Psoas muscle (tissue), 8 donors: ENCODE measurements around the gene SIGLEC7. TPM values are rescaled to one million over a fixed set of nuclear protein-coding genes. Genes with fewer than 3 reads are reported as not detected.
A peak's percentile ranks its signal among the peaks of the same experiment; 100 is the strongest.

Source experiments
- ATAC-seq, 4 donors: fragments of 200-7000 bp; cut with Tn5 transposase; one replicate each; pipeline ENCODE4 v1.9.1; 2020; ENCODE audit warnings: moderate library complexity in 3 of 4, mild to moderate bottlenecking in 2 of 4
- DNase-seq, 2 donors: peaks; one replicate each; pipeline ENCODE4 v3.0.0-alpha.2; 2020
- H3K27ac ChIP-seq: fragments of 200-600 bp; one replicate; pipeline ENCODE4 v1.8.0; 2022
- H3K27me3 ChIP-seq, 3 donors: fragments of 200-600 bp in 1 of 3; one replicate each; pipeline versions ENCODE4 v1.6.1 to v1.8.0; 2013 to 2022; ENCODE audit warnings: low read length in 2 of 3, mild to moderate bottlenecking in 2 of 3, moderate library complexity in 1 of 3; ENCODE audit not compliant: insufficient read depth in 3 of 3
- H3K36me3 ChIP-seq, 2 donors: fragments of 200-600 bp in 1 of 2; one replicate each; pipeline versions ENCODE4 v1.6.1 to v1.8.0; 2013 to 2022; ENCODE audit warnings: low read depth in 1 of 2, mild to moderate bottlenecking in 1 of 2, moderate library complexity in 1 of 2; ENCODE audit not compliant: insufficient read depth in 1 of 2
- H3K4me1 ChIP-seq: fragments of 200-600 bp; one replicate; pipeline ENCODE4 v1.8.0; 2022
- H3K4me3 ChIP-seq: fragments of 200-600 bp; one replicate; pipeline ENCODE4 v1.8.0; 2022; ENCODE audit warnings: mild to moderate bottlenecking
- H3K9me3 ChIP-seq: fragments of 200-600 bp; one replicate; pipeline ENCODE4 v1.8.0; 2022
- WGBS, 3 donors: extraction: QIAGEN DNeasy Blood & Tissue Kit; methylation state at CpG; one replicate each; pipeline versions ENCODE4 v1.1.6 to v1.1.7; 2013; 5-methylcytosine and 5-hydroxymethylcytosine counted together
- intact Hi-C, 2 donors: fragments of 100-400 bp; cut with DNase I; formaldehyde crosslinking; loops; one replicate each; pipeline versions ENCODE4 v1.11.0 to v1.14.2; 2022
- polyA plus RNA-seq, 3 donors: library from polyadenylated mRNA; stranded (reverse); fragments of 200-250 nt; gene quantifications; one replicate each; pipeline ENCODE4 v1.2.3, GENCODE V29; 2013
- total RNA-seq, 4 donors: library from RNA; stranded (reverse); fragmentation: NEBNext Ultra II Directional in 2 of 4; extraction: Animal tissue kit (Norgen Biotek cat#: 25700) in 2 of 4; gene quantifications; one replicate each; pipeline versions ENCODE4 v1.2.1 to v1.2.4, GENCODE V29; 2021 to 2023
- TF ChIP-seq, protein P1 (sequence below): fragments of 200-600 bp; IDR thresholded peaks from one replicate; pipeline ENCODE4 v1.8.0; 2022; ENCODE audit warnings: antibody characterized with exemption
- donor health status: healthy with polysubstance abuse.
- donor health status: DM: no; HTN: no; CAD: no; lungs with moderate emphysema.
- donor health status: Bipolar disorder and iron deficiency.
- donor health status: healthy.
- donor health status: DM: yes; HTN: yes; CAD: no.
- donor health status: DM: no; HTN: no; CAD: no.
- donor health status: DM: no; HTN: no; CAD: no.
- donor health status: DM: yes; HTN: yes; CAD: no.

The SIGLEC7 gene
- total and polyA plus RNA-seq, 7 donors, result 0.08 to 0.82 (median 0.50) TPM; not detected in 1

DNA sequence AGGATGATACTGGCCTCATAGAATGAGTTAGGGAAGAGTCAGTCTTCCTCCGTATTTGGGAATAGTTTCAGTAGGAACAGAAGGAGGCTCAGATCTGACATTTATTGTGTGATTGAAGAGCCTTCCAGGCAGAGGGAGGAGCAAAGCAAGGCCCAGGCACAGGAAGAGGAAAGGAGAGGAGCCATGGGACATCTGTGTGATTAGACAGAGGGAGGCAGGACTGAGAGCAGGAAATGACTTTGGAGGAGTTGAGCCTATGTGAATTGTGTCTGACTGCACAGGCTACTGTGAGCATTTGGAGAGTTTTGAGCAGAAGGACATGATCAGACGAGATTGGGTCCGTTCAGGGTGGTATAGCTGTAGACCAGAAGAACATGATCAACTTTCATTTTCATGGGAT, 8.5 kb downstream of the SIGLEC7 start:
- TF ChIP-seq, protein P1, sequence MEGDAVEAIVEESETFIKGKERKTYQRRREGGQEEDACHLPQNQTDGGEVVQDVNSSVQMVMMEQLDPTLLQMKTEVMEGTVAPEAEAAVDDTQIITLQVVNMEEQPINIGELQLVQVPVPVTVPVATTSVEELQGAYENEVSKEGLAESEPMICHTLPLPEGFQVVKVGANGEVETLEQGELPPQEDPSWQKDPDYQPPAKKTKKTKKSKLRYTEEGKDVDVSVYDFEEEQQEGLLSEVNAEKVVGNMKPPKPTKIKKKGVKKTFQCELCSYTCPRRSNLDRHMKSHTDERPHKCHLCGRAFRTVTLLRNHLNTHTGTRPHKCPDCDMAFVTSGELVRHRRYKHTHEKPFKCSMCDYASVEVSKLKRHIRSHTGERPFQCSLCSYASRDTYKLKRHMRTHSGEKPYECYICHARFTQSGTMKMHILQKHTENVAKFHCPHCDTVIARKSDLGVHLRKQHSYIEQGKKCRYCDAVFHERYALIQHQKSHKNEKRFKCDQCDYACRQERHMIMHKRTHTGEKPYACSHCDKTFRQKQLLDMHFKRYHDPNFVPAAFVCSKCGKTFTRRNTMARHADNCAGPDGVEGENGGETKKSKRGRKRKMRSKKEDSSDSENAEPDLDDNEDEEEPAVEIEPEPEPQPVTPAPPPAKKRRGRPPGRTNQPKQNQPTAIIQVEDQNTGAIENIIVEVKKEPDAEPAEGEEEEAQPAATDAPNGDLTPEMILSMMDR, result no peak
- DNase-seq, result no peak
- H3K27ac ChIP-seq, result no peak overlapping the region
- no peaks in the 10 kb centered on the region for H3K27me3 ChIP-seq
- intact Hi-C loops, result no loop called here
- no peak for ATAC-seq
- no peaks in the 10 kb centered on the region for H3K36me3 ChIP-seq
- no peak overlapping the region for H3K4me3 ChIP-seq
- no peaks in the 10 kb centered on the region for H3K4me1 ChIP-seq
- H3K9me3 ChIP-seq, result peaks cover 6% of the 10 kb centered on the region
- WGBS, 3 donors, result 64 to 70% (median 65%) methylated on average over 3 of the region's 3 CpGs

DNA sequence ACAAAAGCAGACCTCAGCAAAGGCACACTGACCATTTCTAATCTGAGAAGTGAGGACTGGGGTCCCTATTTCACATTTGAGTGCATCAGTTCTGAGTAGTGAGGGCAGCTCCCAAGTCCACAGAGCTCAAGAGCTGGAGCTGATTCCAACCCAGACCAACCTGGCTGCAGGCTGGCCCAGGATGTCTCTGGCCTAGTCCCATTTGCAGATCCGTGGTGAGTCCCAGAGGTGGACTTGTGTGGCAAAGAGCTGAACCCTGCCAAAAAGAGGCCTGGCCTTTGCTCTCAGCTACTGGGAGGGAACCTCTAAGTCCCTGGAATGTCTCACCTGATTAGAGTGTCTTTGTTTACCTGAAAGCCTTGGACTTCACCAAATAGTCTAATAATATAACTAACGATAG, 14.6 kb downstream of the SIGLEC7 start:
- 45 to 57% (median 50%) methylated on average over 2 of the region's 2 CpGs for WGBS, 3 donors
- H3K4me1 ChIP-seq, result no peaks in the 10 kb centered on the region
- H3K4me3 ChIP-seq, result no peak overlapping the region
- no peak overlapping the region for H3K27ac ChIP-seq
- no peaks in the 10 kb centered on the region for H3K9me3 ChIP-seq
- DNase-seq, result no peak
- no peaks in the 10 kb centered on the region for H3K27me3 ChIP-seq
- H3K36me3 ChIP-seq, result no peaks in the 10 kb centered on the region
- no peak for ATAC-seq
- TF ChIP-seq, protein P1, result no peak
- intact Hi-C loops, result no loop called here

DNA sequence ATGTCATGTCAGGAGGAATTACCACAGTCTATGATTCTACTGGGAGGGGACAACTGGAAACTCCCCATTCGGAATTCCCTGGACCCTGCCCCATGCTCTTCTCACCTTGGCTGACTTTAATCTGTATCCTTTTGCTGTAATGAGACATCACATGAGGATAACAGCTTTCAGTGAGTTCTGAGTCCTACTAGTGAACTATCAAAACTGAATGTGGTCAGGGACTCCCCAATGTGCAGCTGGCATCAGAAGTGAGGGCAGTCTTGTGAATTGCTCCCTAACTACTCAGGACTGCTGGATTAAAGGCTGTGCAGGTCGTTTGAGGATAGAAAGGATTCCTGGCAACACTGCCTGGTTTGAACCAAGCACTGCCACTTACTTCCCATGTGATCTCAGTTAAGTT, 15.2 kb downstream of the SIGLEC7 start:
- ATAC-seq (no peak), DNase-seq (no peak)

DNA sequence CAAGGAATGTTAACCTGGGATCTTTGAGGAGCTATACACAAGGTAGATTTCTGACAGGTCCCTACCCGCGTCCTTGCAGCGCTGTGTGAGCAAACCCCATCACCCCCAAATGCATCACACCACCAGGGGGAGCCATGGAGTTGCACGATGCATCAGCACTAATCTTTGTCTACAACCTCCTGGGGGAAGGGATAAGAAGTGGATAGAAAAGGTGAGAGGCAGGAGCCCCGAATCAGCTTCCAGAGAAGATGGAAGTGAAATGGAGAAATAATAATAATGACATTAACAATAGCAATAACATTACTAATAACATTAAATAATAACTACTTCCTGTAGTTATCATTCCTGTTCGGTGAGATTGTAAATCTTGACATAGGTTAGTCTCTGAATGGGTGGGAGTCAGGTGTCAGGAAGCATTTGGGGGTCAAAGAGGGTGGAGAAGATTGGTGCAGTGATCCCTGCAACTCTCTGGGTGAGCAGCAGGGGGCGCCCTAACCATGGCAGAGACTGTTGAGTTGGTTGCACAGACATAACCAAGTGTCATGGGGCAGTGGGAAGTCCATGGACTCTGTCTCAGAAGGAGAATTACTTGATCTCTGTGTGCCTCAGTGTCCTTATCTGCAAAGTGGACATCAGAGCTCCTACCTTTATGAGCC, 16.5 kb downstream of the SIGLEC7 start:
- H3K9me3 ChIP-seq, result no peaks in the 10 kb centered on the region
- ATAC-seq, result no peak

More for the DNA sequence above, 15.2 kb downstream of the SIGLEC7 start:
- no peak overlapping the region for H3K27ac ChIP-seq
- no peak overlapping the region for H3K4me3 ChIP-seq
- no peaks in the 10 kb centered on the region for H3K36me3 ChIP-seq
- TF ChIP-seq, protein P1, result no peak
- no peaks in the 10 kb centered on the region for H3K4me1 ChIP-seq
- intact Hi-C loops, result no loop called here
- 33 to 49% (median 41%) methylated on average over 2 of the region's 2 CpGs for WGBS, 3 donors
- H3K9me3 ChIP-seq, result no peaks in the 10 kb centered on the region
- H3K27me3 ChIP-seq, result no peaks in the 10 kb centered on the region

More for the DNA sequence above, 16.5 kb downstream of the SIGLEC7 start:
- Histone ChIP-seq H3K36me3 (no peaks in the 10 kb centered on the region), H3K27me3 (no peaks in the 10 kb centered on the region), H3K27ac (no peak overlapping the region), H3K4me3 (no peak overlapping the region), H3K4me1 (no peaks in the 10 kb centered on the region)
- intact Hi-C loops, result no loop called here
- 43 to 44% (median 43%) methylated on average over 7 of the region's 7 CpGs for WGBS, 3 donors
- TF ChIP-seq, protein P1, result peak; percentile 29
- peak; percentile 41 to 66 for DNase-seq
